Astrocyte (in vitro differentiated cells and primary cell): ENCODE results near the gene TEX51.

Experiments
- EZH2 ChIP-seq: IDR thresholded peaks from 2 replicates; pipeline ENCODE4 v1.6.1; 2012; ENCODE audit warnings: mild to moderate bottlenecking, low read length, inconsistent platforms; ENCODE audit not compliant: insufficient read depth
- TF ChIP-seq, protein P1 (sequence below): IDR thresholded peaks from 2 replicates; pipeline ENCODE4 v1.5.1; 2011; ENCODE audit warnings: low read depth, mild to moderate bottlenecking, inconsistent platforms, low read length, moderate library complexity; ENCODE audit not compliant: insufficient read depth

DNA sequence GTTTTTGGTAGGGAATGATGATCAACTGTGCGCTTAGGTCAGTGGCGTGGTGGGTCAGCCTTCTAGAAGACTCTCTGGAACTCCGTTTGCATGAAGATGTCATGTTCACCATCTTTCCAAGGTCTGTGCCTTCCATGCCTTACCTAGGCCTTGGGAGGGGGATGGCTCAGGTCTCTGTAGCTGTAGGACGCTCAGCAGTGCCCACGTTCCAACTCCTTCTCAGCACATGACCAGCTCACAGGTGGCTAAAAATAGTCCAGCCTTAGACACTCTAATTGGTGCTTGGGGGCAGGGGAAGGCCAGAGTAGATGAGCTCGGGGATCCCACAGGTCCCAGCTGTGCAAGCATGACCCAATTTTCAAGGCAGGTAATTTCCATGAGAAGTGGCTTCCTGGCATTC is 42.3 kb upstream of the TEX51 start:
- TF ChIP-seq, protein P1, sequence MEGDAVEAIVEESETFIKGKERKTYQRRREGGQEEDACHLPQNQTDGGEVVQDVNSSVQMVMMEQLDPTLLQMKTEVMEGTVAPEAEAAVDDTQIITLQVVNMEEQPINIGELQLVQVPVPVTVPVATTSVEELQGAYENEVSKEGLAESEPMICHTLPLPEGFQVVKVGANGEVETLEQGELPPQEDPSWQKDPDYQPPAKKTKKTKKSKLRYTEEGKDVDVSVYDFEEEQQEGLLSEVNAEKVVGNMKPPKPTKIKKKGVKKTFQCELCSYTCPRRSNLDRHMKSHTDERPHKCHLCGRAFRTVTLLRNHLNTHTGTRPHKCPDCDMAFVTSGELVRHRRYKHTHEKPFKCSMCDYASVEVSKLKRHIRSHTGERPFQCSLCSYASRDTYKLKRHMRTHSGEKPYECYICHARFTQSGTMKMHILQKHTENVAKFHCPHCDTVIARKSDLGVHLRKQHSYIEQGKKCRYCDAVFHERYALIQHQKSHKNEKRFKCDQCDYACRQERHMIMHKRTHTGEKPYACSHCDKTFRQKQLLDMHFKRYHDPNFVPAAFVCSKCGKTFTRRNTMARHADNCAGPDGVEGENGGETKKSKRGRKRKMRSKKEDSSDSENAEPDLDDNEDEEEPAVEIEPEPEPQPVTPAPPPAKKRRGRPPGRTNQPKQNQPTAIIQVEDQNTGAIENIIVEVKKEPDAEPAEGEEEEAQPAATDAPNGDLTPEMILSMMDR, result no peak
- TF ChIP-seq EZH2, result no peak
